ENCODE data around the gene KIAA0513. TPM values are rescaled to one million over a fixed set of nuclear protein-coding genes. Genes with fewer than 3 reads are reported as not detected.
"Not testable (repeated sequence)": the region's sequence is repeated elsewhere in the genome, so short reads cannot be mapped to it uniquely, and the experiment has no call there.

KIAA0513 gene
- total RNA-seq, 1 experiment from 2014 or later = 2.4 TPM

- Histone ChIP-seq H3K36me3 (no peaks in the 10 kb centered on the region), H3K27ac (no peak overlapping the region), H3K27me3 (no peaks in the 10 kb centered on the region), H3K4me1 (peaks cover 23% of the 10 kb centered on the region), H3K9me3 (replicated peaks) (no peaks in the 10 kb centered on the region), H3K4me3 (no peak overlapping the region)
- DNase-seq = no peak
Observed at GRCh38 chr16:85014311-85014710, 13.3 kb upstream of the KIAA0513 start.

GRCh38 chr16:85015481-85016187, 12.0 kb upstream of the KIAA0513 start:
- no peaks in the 10 kb centered on the region for H3K9me3 ChIP-seq (replicated peaks)
- H3K4me1 ChIP-seq = peaks cover 33% of the 10 kb centered on the region
- DNase-seq = no peak
- no peaks in the 10 kb centered on the region for H3K27me3 ChIP-seq
- no peaks in the 10 kb centered on the region for H3K36me3 ChIP-seq
- no peak overlapping the region for H3K4me3 ChIP-seq
- no peak overlapping the region for H3K27ac ChIP-seq

GRCh38 chr16:85017151-85017550, 10.4 kb upstream of the KIAA0513 start:
- no peaks in the 10 kb centered on the region for H3K9me3 ChIP-seq (replicated peaks)
- peak in 1 of 2 experiments; percentile 42 for DNase-seq
- H3K4me3 ChIP-seq = no peak overlapping the region
- H3K4me1 ChIP-seq = peaks cover 35% of the 10 kb centered on the region
- no peaks in the 10 kb centered on the region for H3K36me3 ChIP-seq
- no peak overlapping the region for H3K27ac ChIP-seq
- H3K27me3 ChIP-seq = no peaks in the 10 kb centered on the region

GRCh38 chr16:85017633-85018032, 10.0 kb upstream of the KIAA0513 start:
- Histone ChIP-seq H3K4me1 (peaks cover 35% of the 10 kb centered on the region), H3K9me3 (replicated peaks) (no peaks in the 10 kb centered on the region), H3K4me3 (no peak overlapping the region), H3K27ac (no peak overlapping the region), H3K36me3 (no peaks in the 10 kb centered on the region), H3K27me3 (no peaks in the 10 kb centered on the region)
- no peak for DNase-seq

GRCh38 chr16:85018529-85019236, 8.9 kb upstream of the KIAA0513 start:
- Histone ChIP-seq H3K27me3 (no peaks in the 10 kb centered on the region), H3K4me1 (peaks cover 35% of the 10 kb centered on the region), H3K27ac (no peak overlapping the region), H3K4me3 (no peak overlapping the region), H3K9me3 (replicated peaks) (no peaks in the 10 kb centered on the region), H3K36me3 (no peaks in the 10 kb centered on the region)
- DNase-seq = no peak

- H3K4me3 ChIP-seq = no peak overlapping the region
- H3K9me3 ChIP-seq (replicated peaks) = no peaks in the 10 kb centered on the region
- DNase-seq = no peak
- H3K36me3 ChIP-seq = no peaks in the 10 kb centered on the region
- H3K4me1 ChIP-seq = peaks cover 35% of the 10 kb centered on the region
- H3K27me3 ChIP-seq = no peaks in the 10 kb centered on the region
- no peak overlapping the region for H3K27ac ChIP-seq
Observed at GRCh38 chr16:85019659-85020245, 7.8 kb upstream of the KIAA0513 start.

- Histone ChIP-seq H3K27me3 (no peaks in the 10 kb centered on the region), H3K9me3 (replicated peaks) (no peaks in the 10 kb centered on the region), H3K27ac (no peak overlapping the region), H3K4me3 (no peak overlapping the region), H3K36me3 (no peaks in the 10 kb centered on the region), H3K4me1 (peaks cover 31% of the 10 kb centered on the region)
- no peak for DNase-seq
Observed at GRCh38 chr16:85025781-85026653, 1.6 kb upstream of the KIAA0513 start.

GRCh38 chr16:85026703-85027102, 892 bp upstream of the KIAA0513 start:
- peak overlapping the region; percentile 59 for H3K4me3 ChIP-seq
- DNase-seq = no peak
- no peaks in the 10 kb centered on the region for H3K27me3 ChIP-seq
- H3K9me3 ChIP-seq (replicated peaks) = no peaks in the 10 kb centered on the region
- no peaks in the 10 kb centered on the region for H3K36me3 ChIP-seq
- H3K4me1 ChIP-seq = peaks cover 31% of the 10 kb centered on the region
- H3K27ac ChIP-seq = no peak overlapping the region

- no peaks in the 10 kb centered on the region for H3K36me3 ChIP-seq
- no peaks in the 10 kb centered on the region for H3K9me3 ChIP-seq (replicated peaks)
- H3K27ac ChIP-seq = no peak overlapping the region
- H3K4me3 ChIP-seq = peak overlapping the region; percentile 59
- H3K4me1 ChIP-seq = peaks cover 31% of the 10 kb centered on the region
- H3K27me3 ChIP-seq = no peaks in the 10 kb centered on the region
- no peak for DNase-seq
Observed at GRCh38 chr16:85027958-85028684, 526 bp downstream of the KIAA0513 start.

GRCh38 chr16:85028685-85029407, 1.3 kb downstream of the KIAA0513 start:
- H3K4me1 ChIP-seq = peaks cover 31% of the 10 kb centered on the region
- no peak overlapping the region for H3K4me3 ChIP-seq
- no peak overlapping the region for H3K27ac ChIP-seq
- H3K9me3 ChIP-seq (replicated peaks) = no peaks in the 10 kb centered on the region
- H3K27me3 ChIP-seq = no peaks in the 10 kb centered on the region
- no peaks in the 10 kb centered on the region for H3K36me3 ChIP-seq
- DNase-seq = peak in 1 of 2 experiments; percentile 46

- DNase-seq = no peak
- Histone ChIP-seq H3K4me3 (no peak overlapping the region), H3K27me3 (no peaks in the 10 kb centered on the region), H3K27ac (no peak overlapping the region), H3K4me1 (peaks cover 31% of the 10 kb centered on the region), H3K9me3 (replicated peaks) (no peaks in the 10 kb centered on the region), H3K36me3 (no peaks in the 10 kb centered on the region)
Observed at GRCh38 chr16:85029408-85029784, 1.8 kb downstream of the KIAA0513 start.

GRCh38 chr16:85029981-85030401, 2.4 kb downstream of the KIAA0513 start:
- H3K27me3 ChIP-seq = no peaks in the 10 kb centered on the region
- peaks cover 31% of the 10 kb centered on the region for H3K4me1 ChIP-seq
- H3K27ac ChIP-seq = no peak overlapping the region
- no peak for DNase-seq
- H3K4me3 ChIP-seq = no peak overlapping the region
- H3K36me3 ChIP-seq = no peaks in the 10 kb centered on the region
- no peaks in the 10 kb centered on the region for H3K9me3 ChIP-seq (replicated peaks)

GRCh38 chr16:85031451-85031850, 3.9 kb downstream of the KIAA0513 start:
- H3K9me3 ChIP-seq (replicated peaks) = no peaks in the 10 kb centered on the region

GRCh38 chr16:85032187-85032586, 4.6 kb downstream of the KIAA0513 start:
- not testable (repeated sequence) for H3K4me3 ChIP-seq; H3K9me3 ChIP-seq (replicated peaks); H3K27ac ChIP-seq; H3K36me3 ChIP-seq; DNase-seq; H3K27me3 ChIP-seq
- peaks cover 23% of the 10 kb centered on the region for H3K4me1 ChIP-seq

More at GRCh38 chr16:85031451-85031850, 3.9 kb downstream of the KIAA0513 start:
- Histone ChIP-seq H3K27ac (no peak overlapping the region), H3K27me3 (no peaks in the 10 kb centered on the region), H3K36me3 (no peaks in the 10 kb centered on the region), H3K4me1 (peaks cover 23% of the 10 kb centered on the region), H3K4me3 (no peak overlapping the region)
- DNase-seq = no peak

All from SJCRH30 (cell line).